ENCODE results near the gene IQSEC2. TPM values are rescaled to one million over a fixed set of nuclear protein-coding genes. Genes with fewer than 3 reads are reported as not detected.

Gene IQSEC2
- total and polyA plus RNA-seq, 2 donors (not counting 1 experiment from before 2014, with no cell fraction given): 0.58 to 0.94 TPM

GRCh38 chrX:53317365-53318069 lies 36.1 kb upstream of the IQSEC2 start:
- H3K9me3 Mint-ChIP-seq (ENCODE audit: insufficient read depth): no peaks in the 10 kb centered on the region
- WGBS (ENCODE audit: insufficient coverage): 0% methylated on average over 1 of the region's 10 CpGs
- H3K4me3 ChIP-seq (ENCODE audit: control extremely low read depth in 1 of 5, extremely low read depth in 1 of 5, insufficient read depth in 1 of 5, low read depth in 2 of 5, low read length in 4 of 5): no peak overlapping the region

More at GRCh38 chrX:53317365-53318069, 36.1 kb upstream of the IQSEC2 start:
- Mint-ChIP-seq H3K27ac (no peak overlapping the region), H3K27me3 (peaks cover 27% of the 10 kb centered on the region), H3K4me1 (peaks cover 24% of the 10 kb centered on the region), H3K4me3 (no peak overlapping the region)
- Histone ChIP-seq H2AFZ (ENCODE audit: insufficient read depth, low read depth, low read length, poor library complexity, severe bottlenecking) (no peak overlapping the region), H3K9me3 (ENCODE audit: control extremely low read depth in 1 of 3, control insufficient read depth in 2 of 3, insufficient read depth in 1 of 3, low read length in 2 of 3) (no peaks in the 10 kb centered on the region), H3K36me3 (replicated peaks in 1 of 2; ENCODE audit: control extremely low read depth in 1 of 2, control insufficient read depth in 1 of 2, extremely low read depth in 1 of 2, insufficient read depth in 2 of 2, low read length in 1 of 2) (no peaks in the 10 kb centered on the region), H3K27ac (ENCODE audit: low read length in 2 of 2) (no peak overlapping the region), H3K9ac (ENCODE audit: low read length) (no peak overlapping the region), H4K20me1 (ENCODE audit: control insufficient read depth, insufficient read depth, low read length, poor library complexity, severe bottlenecking) (no peaks in the 10 kb centered on the region), H3K4me2 (replicated peaks; ENCODE audit: low read depth, low read length, poor library complexity, severe bottlenecking) (no peak overlapping the region), H3K27me3 (replicated peaks in 1 of 4; ENCODE audit: control extremely low read depth in 1 of 4, control insufficient read depth in 3 of 4, insufficient read depth in 4 of 4, low read length in 3 of 4) (peaks cover 0 to 42% (median 27%) of the 10 kb centered on the region in 4 experiments), H3K4me1 (ENCODE audit: control insufficient read depth in 2 of 2, insufficient read depth in 2 of 2, low read length in 2 of 2) (peaks cover 27 to 46% of the 10 kb centered on the region in 2 donors), H3K79me2 (ENCODE audit: control insufficient read depth, insufficient read depth, low read length) (no peaks in the 10 kb centered on the region)
- peak; percentile 84 for ATAC-seq (ENCODE audit: low read depth)
- intact Hi-C loops (cut with micrococcal nuclease): loop anchor here (1.0 to 10.0 kb wide), 3 partner anchors 165 to 1740 kb away; no protein-coding TSS in a partner anchor
- peak; percentile 73 for DNase-seq
- TF ChIP-seq CTCF (IDR thresholded peaks at IDR 0.05) (peak; percentile 76), EZH2 (IDR thresholded peaks at IDR 0.05; ENCODE audit: borderline replicate concordance, insufficient read depth, low read depth, low read length, poor library complexity, severe bottlenecking) (no peak)
- ChIA-PET POLR2A (interaction anchor here (0.8 kb wide), 1 partner anchor 128 kb away, joined by 3 read pairs; no protein-coding TSS in a partner anchor), CTCF (interaction anchor here (0.6 to 4.4 kb wide), 20 partner anchors 10 to 1739 kb away, joined by 3 to 36 read pairs (median 5); partner anchors contain the start of genes RIBC1 and SMC1A)
